Hepatocyte (in vitro differentiated cells): ENCODE results near the gene TOMM7. TPM values are rescaled to one million over a fixed set of nuclear protein-coding genes. Genes with fewer than 3 reads are reported as not detected.

ENCODE experiments used
- DNase-seq: peaks from one replicate; pipeline ENCODE4 v3.0.0-alpha.2; 2016; ENCODE audit warnings: low spot score
- H2AFZ ChIP-seq: fragments of 200-600 bp; sonication (generic); 2 replicates; pipeline ENCODE4 v1.6.0; 2016; ENCODE audit warnings: antibody characterized with exemption, mild to moderate bottlenecking
- H3K27ac ChIP-seq: fragments of 200-600 bp; sonication (generic); 2 replicates; pipeline ENCODE4 v1.5.1; 2016; ENCODE audit warnings: mild to moderate bottlenecking
- H3K27me3 ChIP-seq: fragments of 200-600 bp; sonication (generic); 2 replicates; pipeline ENCODE4 v1.6.1; 2016
- H3K36me3 ChIP-seq: fragments of 200-600 bp; sonication (generic); replicated peaks from 2 replicates; pipeline ENCODE4 v1.5.1; 2016; ENCODE audit warnings: low read depth; ENCODE audit not compliant: insufficient read depth
- H3K4me1 ChIP-seq: fragments of 200-600 bp; sonication (generic); 2 replicates; pipeline ENCODE4 v1.5.1; 2016; ENCODE audit warnings: mild to moderate bottlenecking, moderate library complexity; ENCODE audit not compliant: insufficient read depth
- H3K4me2 ChIP-seq: fragments of 200-600 bp; sonication (generic); 2 replicates; pipeline ENCODE4 v1.6.0; 2016
- H3K4me3 ChIP-seq: fragments of 200-600 bp; sonication (generic); 2 replicates; pipeline ENCODE4 v1.5.1; 2016; ENCODE audit warnings: mild to moderate bottlenecking
- H3K79me2 ChIP-seq: fragments of 200-600 bp; sonication (generic); 2 replicates; pipeline ENCODE4 v1.6.0; 2017; ENCODE audit warnings: mild to moderate bottlenecking
- H3K9me2 ChIP-seq: fragments of 200-600 bp; sonication (generic); replicated peaks from 2 replicates; pipeline ENCODE4 v1.6.0; 2017; ENCODE audit warnings: mild to moderate bottlenecking; ENCODE audit not compliant: insufficient read depth
- H3K9me3 ChIP-seq: fragments of 200-600 bp; sonication (generic); 2 replicates; pipeline ENCODE4 v1.5.1; 2016; ENCODE audit warnings: low read depth, mild to moderate bottlenecking
- H4K20me1 ChIP-seq: fragments of 200-600 bp; sonication (generic); 2 replicates; pipeline ENCODE4 v1.6.0; 2016; ENCODE audit warnings: mild to moderate bottlenecking; ENCODE audit not compliant: insufficient read depth, poor library complexity, severe bottlenecking
- EZH2 ChIP-seq: fragments of 200-600 bp; sonication (generic); IDR thresholded peaks from 2 replicates; pipeline ENCODE4 v1.6.1; 2016; ENCODE audit warnings: antibody characterized with exemption, mild to moderate bottlenecking, borderline replicate concordance
- EZH2phosphoT487 ChIP-seq: fragments of 200-600 bp; sonication (generic); IDR thresholded peaks from one replicate; pipeline ENCODE4 v1.6.1; 2018; ENCODE audit warnings: antibody characterized with exemption, mild to moderate bottlenecking, low read depth, moderate library complexity; ENCODE audit not compliant: unreplicated experiment, severe bottlenecking
- WGBS: methylation state at CpG from one replicate; pipeline ENCODE4 v1.1.6; 2016; ENCODE audit warnings: low lambda C conversion rate; ENCODE audit errors: missing lambda C conversion rate; 5-methylcytosine and 5-hydroxymethylcytosine counted together
- polyA plus RNA-seq: library from polyadenylated mRNA; unstranded; fragments of >200 nt; fragmentation: Nextera tagmentation; extraction: Ambion mirVana; gene quantifications from 2 replicates; pipeline ENCODE4 v1.2.1, GENCODE V29; 2016
- total RNA-seq: library from RNA; depleted of rRNA; stranded (reverse); fragments of >200 nt; gene quantifications from 2 replicates; pipeline ENCODE4 v1.2.3, GENCODE V29; 2014
- TF ChIP-seq, protein P1 (sequence below): fragments of 200-600 bp; sonication (generic); IDR thresholded peaks from 2 replicates; pipeline ENCODE4 v1.5.1; 2016; ENCODE audit warnings: antibody characterized with exemption, mild to moderate bottlenecking; ENCODE audit not compliant: poor library complexity

The TOMM7 gene
- total and polyA plus RNA-seq, 2 experiments from 2014 or later = 215 to 322 TPM

DNA sequence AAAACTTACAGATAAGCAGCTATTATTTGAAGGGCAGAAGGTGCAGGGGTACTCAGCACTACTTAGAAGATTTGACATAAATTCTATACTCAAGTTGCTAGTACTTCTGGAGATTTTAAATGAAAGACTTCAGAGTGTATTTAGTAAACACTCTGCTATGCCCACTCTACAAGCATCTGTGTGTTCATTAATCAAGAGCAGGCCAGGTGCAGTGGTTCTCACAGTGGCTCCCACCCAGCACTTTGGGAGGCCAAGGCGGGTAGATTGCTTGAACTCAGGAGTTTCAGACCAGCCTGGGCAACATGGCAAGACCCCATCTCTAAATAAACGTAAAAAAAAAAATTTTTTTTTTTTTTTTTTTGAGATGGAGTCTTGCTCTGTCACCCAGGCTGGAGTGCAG is 38.9 kb upstream of the TOMM7 start:
- H3K27me3 ChIP-seq = no peaks in the 10 kb centered on the region
- TF ChIP-seq, protein P1, sequence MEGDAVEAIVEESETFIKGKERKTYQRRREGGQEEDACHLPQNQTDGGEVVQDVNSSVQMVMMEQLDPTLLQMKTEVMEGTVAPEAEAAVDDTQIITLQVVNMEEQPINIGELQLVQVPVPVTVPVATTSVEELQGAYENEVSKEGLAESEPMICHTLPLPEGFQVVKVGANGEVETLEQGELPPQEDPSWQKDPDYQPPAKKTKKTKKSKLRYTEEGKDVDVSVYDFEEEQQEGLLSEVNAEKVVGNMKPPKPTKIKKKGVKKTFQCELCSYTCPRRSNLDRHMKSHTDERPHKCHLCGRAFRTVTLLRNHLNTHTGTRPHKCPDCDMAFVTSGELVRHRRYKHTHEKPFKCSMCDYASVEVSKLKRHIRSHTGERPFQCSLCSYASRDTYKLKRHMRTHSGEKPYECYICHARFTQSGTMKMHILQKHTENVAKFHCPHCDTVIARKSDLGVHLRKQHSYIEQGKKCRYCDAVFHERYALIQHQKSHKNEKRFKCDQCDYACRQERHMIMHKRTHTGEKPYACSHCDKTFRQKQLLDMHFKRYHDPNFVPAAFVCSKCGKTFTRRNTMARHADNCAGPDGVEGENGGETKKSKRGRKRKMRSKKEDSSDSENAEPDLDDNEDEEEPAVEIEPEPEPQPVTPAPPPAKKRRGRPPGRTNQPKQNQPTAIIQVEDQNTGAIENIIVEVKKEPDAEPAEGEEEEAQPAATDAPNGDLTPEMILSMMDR = no peak
- TF ChIP-seq EZH2phosphoT487 (no peak), EZH2 (no peak)
- H3K9me2 ChIP-seq = no peaks in the 10 kb centered on the region
- no peaks in the 10 kb centered on the region for H4K20me1 ChIP-seq
- no peaks in the 10 kb centered on the region for H3K4me1 ChIP-seq
- no peak overlapping the region for H3K27ac ChIP-seq
- no peaks in the 10 kb centered on the region for H3K36me3 ChIP-seq
- WGBS = 94% methylated on average over 2 of the region's 2 CpGs
- no peak overlapping the region for H3K4me2 ChIP-seq
- no peak for DNase-seq
- no peaks in the 10 kb centered on the region for H3K9me3 ChIP-seq
- H3K79me2 ChIP-seq = no peaks in the 10 kb centered on the region
- no peak overlapping the region for H3K4me3 ChIP-seq
- H2AFZ ChIP-seq = no peak overlapping the region

DNA sequence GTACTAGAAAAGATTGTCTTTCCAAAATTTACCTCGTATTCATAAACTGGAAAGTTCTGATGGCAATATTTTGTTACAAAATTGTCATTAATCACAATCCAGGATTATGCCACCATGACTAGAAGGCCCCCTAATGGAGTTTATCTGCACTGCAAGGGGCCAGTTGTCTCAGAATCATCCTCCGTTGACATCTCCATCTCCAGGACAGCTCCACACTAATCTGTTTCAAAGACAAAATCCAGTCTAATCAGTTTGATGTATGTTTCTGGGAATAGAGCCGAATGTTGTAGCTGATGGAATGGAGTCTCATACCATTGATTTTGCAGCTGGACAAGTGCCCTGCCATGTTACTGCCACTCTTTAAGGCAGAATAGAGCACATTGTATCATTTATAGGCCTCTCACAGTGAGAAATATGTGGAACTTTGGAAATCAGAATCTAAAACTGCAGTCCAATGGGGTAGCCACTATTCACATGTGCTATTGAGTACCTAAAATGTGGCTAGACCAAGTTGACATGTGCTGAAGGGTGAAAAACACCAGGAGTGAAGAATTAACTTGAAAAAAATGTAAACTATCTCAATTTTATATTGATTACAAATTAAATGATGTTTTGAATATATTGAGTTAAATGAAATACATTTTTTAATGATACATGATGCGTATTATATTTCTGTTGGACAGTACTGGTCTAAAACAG is 38.3 kb upstream of the TOMM7 start:
- H2AFZ ChIP-seq = no peak overlapping the region
- H3K4me1 ChIP-seq = no peaks in the 10 kb centered on the region
- H3K79me2 ChIP-seq = no peaks in the 10 kb centered on the region
- no peaks in the 10 kb centered on the region for H3K9me2 ChIP-seq
- no peaks in the 10 kb centered on the region for H3K27me3 ChIP-seq
- H3K9me3 ChIP-seq = no peaks in the 10 kb centered on the region
- no peaks in the 10 kb centered on the region for H3K36me3 ChIP-seq
- no peak overlapping the region for H3K4me3 ChIP-seq
- TF ChIP-seq EZH2 = no peak
- TF ChIP-seq, protein P1 = no peak
- TF ChIP-seq EZH2phosphoT487 = no peak
- H3K27ac ChIP-seq = no peak overlapping the region
- no peaks in the 10 kb centered on the region for H4K20me1 ChIP-seq
- 88% methylated on average over 4 of the region's 4 CpGs for WGBS
- no peak for DNase-seq
- H3K4me2 ChIP-seq = no peak overlapping the region

DNA sequence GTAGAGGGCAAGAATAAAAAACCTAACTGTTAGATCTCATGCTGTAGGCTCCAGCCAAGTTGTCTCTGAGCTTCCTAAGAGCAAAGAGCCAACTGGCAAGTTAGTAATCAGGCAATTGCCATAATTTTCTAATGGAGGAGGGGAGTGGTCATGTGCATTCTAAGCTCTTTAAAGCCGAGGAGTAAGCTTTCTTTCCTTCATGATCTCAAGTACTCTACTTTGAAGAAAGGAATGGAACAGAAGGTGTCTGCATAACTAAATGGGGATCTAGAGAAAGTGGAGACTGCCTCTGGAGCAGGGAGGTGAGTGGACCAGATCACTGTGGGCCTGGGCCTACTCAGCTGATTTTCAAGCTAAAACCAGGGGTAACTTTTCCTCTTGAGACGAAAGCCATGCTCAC is 37.7 kb upstream of the TOMM7 start:
- H3K9me3 ChIP-seq = no peaks in the 10 kb centered on the region
- no peak overlapping the region for H2AFZ ChIP-seq
- H3K4me3 ChIP-seq = no peak overlapping the region
- no peaks in the 10 kb centered on the region for H3K27me3 ChIP-seq
- no peaks in the 10 kb centered on the region for H3K36me3 ChIP-seq
- H4K20me1 ChIP-seq = no peaks in the 10 kb centered on the region
- TF ChIP-seq, protein P1 = no peak
- TF ChIP-seq EZH2phosphoT487 = no peak
- no peaks in the 10 kb centered on the region for H3K9me2 ChIP-seq
- 78% methylated on average over 2 of the region's 2 CpGs for WGBS
- DNase-seq = no peak
- peaks cover 4% of the 10 kb centered on the region for H3K4me1 ChIP-seq
- no peaks in the 10 kb centered on the region for H3K79me2 ChIP-seq
- H3K4me2 ChIP-seq = no peak overlapping the region
- no peak overlapping the region for H3K27ac ChIP-seq
